B cell (primary cell): ENCODE measurements around the gene PBXIP1. TPM values are rescaled to one million over a fixed set of nuclear protein-coding genes. Genes with fewer than 3 reads are reported as not detected.

Experiments used
- ATAC-seq: fragments of 200-7000 bp; cut with Tn5 transposase; one replicate; pipeline ENCODE4 v1.10.0; 2021; ENCODE audit warnings: low read depth, mild to moderate bottlenecking, moderate number of reproducible peaks, moderate library complexity
- CTCF ChIA-PET: fragments of 350-600 bp; sonication (Branson Sonifier 250); formaldehyde crosslinking; loops from one replicate; lab custom pipeline; 2021; ENCODE audit warnings: antibody characterized with exemption, inconsistent platforms; lab: Charles Lee
- POLR2A ChIA-PET: fragments of 350-600 bp; sonication (Branson Sonifier 250); formaldehyde crosslinking; loops from one replicate; lab custom pipeline; 2021; ENCODE audit warnings: antibody characterized with exemption; lab: Charles Lee
- DNase-seq: peaks from one replicate; pipeline ENCODE4 v3.0.0; 2013
- H2AFZ ChIP-seq: 2 replicates; pipeline ENCODE4 v1.6.1; 2012; ENCODE audit warnings: mild to moderate bottlenecking, low read depth, low read length; ENCODE audit not compliant: insufficient read depth, poor library complexity, severe bottlenecking
- H3K27ac ChIP-seq, 2 donors: 1 replicate in 1 of 2; 2 replicates in 1 of 2; pipeline ENCODE4 v1.5.1; 2012 to 2013; ENCODE audit warnings: low read length in 2 of 2, mild to moderate bottlenecking in 2 of 2, moderate library complexity in 1 of 2
- H3K27me3 ChIP-seq, 4 experiments: fragments of 200-600 bp in 1 of 4; sonication (generic) in 1 of 4; replicated peaks in 1 of 4; 1 replicate in 2 of 4; 2 replicates in 2 of 4; pipeline versions ENCODE4 v1.6.1 to v1.7.0; 2013 to 2016; ENCODE audit warnings: low read length in 3 of 4, mild to moderate bottlenecking in 2 of 4, mixed read lengths in 1 of 4, moderate library complexity in 1 of 4; ENCODE audit not compliant: insufficient read depth in 4 of 4, control insufficient read depth in 3 of 4; ENCODE audit errors: control extremely low read depth in 1 of 4
- H3K36me3 ChIP-seq, 2 experiments: replicated peaks in 1 of 2; 1 replicate in 1 of 2; 2 replicates in 1 of 2; pipeline versions ENCODE4 v1.6.1 to v1.7.1; 2013; ENCODE audit warnings: low read length in 1 of 2; ENCODE audit not compliant: insufficient read depth in 2 of 2, control insufficient read depth in 1 of 2; ENCODE audit errors: control extremely low read depth in 1 of 2, extremely low read depth in 1 of 2
- H3K4me1 ChIP-seq, 2 donors: fragments of 200-600 bp in 1 of 2; sonication (generic) in 1 of 2; 1 replicate in 1 of 2; 2 replicates in 1 of 2; pipeline versions ENCODE4 v1.5.1 to v1.6.1; 2013 to 2017; ENCODE audit warnings: low read length in 2 of 2; ENCODE audit not compliant: control insufficient read depth in 2 of 2, insufficient read depth in 2 of 2
- H3K4me2 ChIP-seq: replicated peaks from 2 replicates; pipeline ENCODE3; 2012; ENCODE audit warnings: mild to moderate bottlenecking, low read depth, low read length; ENCODE audit not compliant: poor library complexity, severe bottlenecking
- H3K4me3 ChIP-seq, 5 experiments: fragments of 200-600 bp in 1 of 5; sonication (generic) in 1 of 5; 1 replicate in 3 of 5; 2 replicates in 2 of 5; pipeline versions ENCODE4 v1.5.1 to v1.7.0; 2011 to 2016; ENCODE audit warnings: low read length in 4 of 5, mild to moderate bottlenecking in 4 of 5, low read depth in 2 of 5, control low read depth in 1 of 5, moderate library complexity in 1 of 5; ENCODE audit not compliant: insufficient read depth in 1 of 5; ENCODE audit errors: control extremely low read depth in 1 of 5, extremely low read depth in 1 of 5
- H3K79me2 ChIP-seq: fragments of 200-600 bp; sonication (generic); one replicate; pipeline ENCODE4 v1.6.0; 2016; ENCODE audit warnings: low read length; ENCODE audit not compliant: control insufficient read depth, insufficient read depth
- H3K9ac ChIP-seq: fragments of 200-600 bp; sonication (generic); 2 replicates; pipeline ENCODE4 v1.6.1; 2017; ENCODE audit warnings: mild to moderate bottlenecking, low read length, moderate library complexity
- H3K9me3 ChIP-seq, 3 donors: one replicate each; pipeline versions ENCODE4 v1.6.1 to v1.7.1; 2013; ENCODE audit warnings: low read length in 2 of 3; ENCODE audit not compliant: control insufficient read depth in 2 of 3, insufficient read depth in 1 of 3; ENCODE audit errors: control extremely low read depth in 1 of 3
- H4K20me1 ChIP-seq: 2 replicates; pipeline ENCODE4 v1.6.0; 2012; ENCODE audit warnings: mild to moderate bottlenecking, low read length; ENCODE audit not compliant: insufficient read depth, control insufficient read depth, poor library complexity, severe bottlenecking
- H3K27ac Mint-ChIP-seq: one replicate; pipeline ENCODE4 v1.8.0; 2021; ENCODE audit warnings: mixed read lengths
- H3K27me3 Mint-ChIP-seq: one replicate; pipeline ENCODE4 v1.8.0; 2021; ENCODE audit warnings: mixed read lengths
- H3K4me1 Mint-ChIP-seq: one replicate; pipeline ENCODE4 v1.8.0; 2021; ENCODE audit warnings: mixed read lengths
- H3K4me3 Mint-ChIP-seq: one replicate; pipeline ENCODE4 v1.8.0; 2021; ENCODE audit warnings: mixed read lengths
- H3K9me3 Mint-ChIP-seq: one replicate; pipeline ENCODE4 v1.8.0; 2022; ENCODE audit warnings: mixed read lengths; ENCODE audit not compliant: insufficient read depth
- CTCF ChIP-seq: fragments of 200-600 bp; IDR thresholded peaks from one replicate; pipeline ENCODE4 v1.8.0; 2022; ENCODE audit warnings: antibody characterized with exemption, mild to moderate bottlenecking
- WGBS: methylation state at CpG from one replicate; pipeline ENCODE4 v1.1.5; 2013; ENCODE audit warnings: missing lambda C conversion rate; ENCODE audit not compliant: insufficient coverage; 5-methylcytosine and 5-hydroxymethylcytosine counted together
- intact Hi-C: fragments of 100-400 bp; cut with micrococcal nuclease; formaldehyde crosslinking; loops from one replicate; pipeline ENCODE4 v1.10.0; 2022
- polyA plus RNA-seq: library from polyadenylated mRNA; depleted of rRNA; stranded (reverse); fragments of >200 nt; gene quantifications from 2 replicates; pipeline ENCODE4 v1.2.3, GENCODE V29; 2012
- total RNA-seq, 2 donors: library from RNA; stranded (reverse); fragments of 120-200 nt in 1 of 2; gene quantifications; 1 replicate in 1 of 2; 2 replicates in 1 of 2; pipeline versions ENCODE4 v1.2.3 to v1.2.4, GENCODE V29; 2013 to 2022

The PBXIP1 gene
- total and polyA plus RNA-seq, 2 donors (not counting 1 experiment from before 2014, with no cell fraction given), result 77.6 to 212 TPM

GRCh38 chr1:155003227-155003765 lies 47.4 kb upstream of the PBXIP1 start:
- peak; percentile 49 for DNase-seq
- peak overlapping the region; percentile 59 for H2AFZ ChIP-seq
- no peaks in the 10 kb centered on the region for H3K36me3 ChIP-seq
- no peak for TF ChIP-seq CTCF
- peak overlapping the region; percentile 59 to 81 for H3K27ac ChIP-seq
- H4K20me1 ChIP-seq, result peaks cover 23% of the 10 kb centered on the region
- Mint-ChIP-seq H3K9me3 (no peaks in the 10 kb centered on the region), H3K27me3 (no peaks in the 10 kb centered on the region), H3K27ac (peak overlapping the region; percentile 94), H3K4me3 (peak overlapping the region; percentile 90), H3K4me1 (peaks cover 56% of the 10 kb centered on the region)
- ChIA-PET CTCF (interaction anchor here (0.7 to 18.4 kb wide), 3 partner anchors 11 to 59 kb away, joined by 3 to 295 read pairs (median 4); partner anchors contain the start of gene PBXIP1), POLR2A (interaction anchor here (1.1 to 7.4 kb wide), 2 partner anchors 12 to 1013 kb away, joined by 3 to 74 read pairs; partner anchors contain the start of gene RPS27)
- WGBS, result 2% methylated on average over 26 of the region's 37 CpGs
- H3K9ac ChIP-seq, result peak overlapping the region; percentile 94
- H3K4me2 ChIP-seq, result peak overlapping the region; percentile 96
- H3K4me1 ChIP-seq, result peaks cover 55 to 64% of the 10 kb centered on the region in 2 donors
- ATAC-seq, result no peak
- H3K4me3 ChIP-seq, result peak overlapping the region; percentile 84 to 98 (median 93)
- intact Hi-C loops, result loop anchor here (5.0 kb wide), 3 partner anchors 396 to 676 kb away; partner anchors contain the start of genes ADAR, ATP8B2 and UBE2Q1
- H3K79me2 ChIP-seq, result peaks cover 56% of the 10 kb centered on the region
- H3K9me3 ChIP-seq, result no peaks in the 10 kb centered on the region
- H3K27me3 ChIP-seq, result no peaks in the 10 kb centered on the region

GRCh38 chr1:155002464-155003226 lies 46.7 kb upstream of the PBXIP1 start, which contains the start of gene ZBTB7B:
Gene ZBTB7B, plus strand, starts transcription at chr1:155002802. Its CDS starts 11,859 bp downstream, at chr1:155014661.
- ATAC-seq (peak; percentile 5), DNase-seq (peak; percentile 57)
- Histone ChIP-seq H3K36me3 (no peaks in the 10 kb centered on the region), H3K9ac (peak within 1 kb of the TSS; percentile 94), H2AFZ (peak within 1 kb of the TSS; percentile 90), H3K4me1 (peaks cover 49 to 57% of the 10 kb centered on the region in 2 donors), H3K4me2 (peak within 1 kb of the TSS; percentile 97), H3K27me3 (no peaks in the 10 kb centered on the region), H3K27ac (peak within 1 kb of the TSS; percentile 80 to 81), H4K20me1 (peaks cover 17% of the 10 kb centered on the region), H3K4me3 (peak within 1 kb of the TSS; percentile 86 to 98 (median 93)), H3K9me3 (no peaks in the 10 kb centered on the region), H3K79me2 (peaks cover 50% of the 10 kb centered on the region)
- under 1% methylated on average over 27 of the region's 35 CpGs for WGBS
- Mint-ChIP-seq H3K4me3 (peak within 1 kb of the TSS; percentile 90), H3K27ac (peak within 1 kb of the TSS; percentile 96), H3K9me3 (no peaks in the 10 kb centered on the region), H3K4me1 (peaks cover 58% of the 10 kb centered on the region), H3K27me3 (no peaks in the 10 kb centered on the region)
- POLR2A ChIA-PET, result interaction anchor here (0.7 to 7.4 kb wide), 7 partner anchors 12 to 1012 kb away, joined by 3 to 74 read pairs (median 4); partner anchors contain the start of genes CKS1B, PMVK and RPS27
- CTCF ChIA-PET, result interaction anchor here (1.3 to 18.4 kb wide), 2 partner anchors 11 to 18 kb away, joined by 3 to 295 read pairs; no protein-coding TSS in a partner anchor
- TF ChIP-seq CTCF, result no peak
- intact Hi-C loops, result loop anchor here (1.0 to 5.0 kb wide), 6 partner anchors 15 to 675 kb away; partner anchors contain the start of genes ADAR, ATP8B2, FLAD1 and UBE2Q1
